Ovary (tissue), 3 donors: ENCODE results near the gene SLC1A6.

ENCODE experiments used
- CTCF ChIP-seq, 3 donors: fragments of 450-650 bp in 2 of 3; fragments of 200-600 bp in 1 of 3; IDR thresholded peaks; one replicate each; pipeline versions ENCODE4 v1.5.1 to v1.8.0; 2016 to 2022; ENCODE audit warnings: antibody characterized with exemption in 3 of 3, mild to moderate bottlenecking in 1 of 3
- EP300 ChIP-seq: sonication (generic); formaldehyde crosslinking; IDR thresholded peaks from one replicate; pipeline ENCODE4 v1.6.1; 2017; ENCODE audit warnings: antibody characterized with exemption
- donor health status: DM: no; HTN: no; CAD: no.

- TF ChIP-seq CTCF (IDR thresholded peaks at IDR 0.05) (no peak), EP300 (no peak)
Observed at GRCh38 chr19:15028490-15028889, 48.8 kb upstream of the SLC1A6 start.
